Effector memory CD4-positive, alpha-beta T cell (primary cell): ENCODE data around the gene STARD8.

Experiments used
- DNase-seq, 3 donors: peaks; one replicate each; pipeline ENCODE4 v3.0.0-alpha.2; 2020
- H3K27ac ChIP-seq: 2 replicates; pipeline ENCODE4 v1.7.0; 2013; ENCODE audit warnings: mild to moderate bottlenecking, low read length, moderate library complexity; ENCODE audit not compliant: insufficient read depth, poor library complexity, severe bottlenecking
- H3K27me3 ChIP-seq: replicated peaks from 2 replicates; pipeline ENCODE4 v1.7.0; 2013; ENCODE audit warnings: mild to moderate bottlenecking, low read length; ENCODE audit not compliant: insufficient read depth, control insufficient read depth, poor library complexity, severe bottlenecking
- H3K36me3 ChIP-seq: 2 replicates; pipeline ENCODE4 v1.7.0; 2013; ENCODE audit warnings: mild to moderate bottlenecking, low read length, moderate library complexity; ENCODE audit not compliant: control insufficient read depth, insufficient read depth
- H3K4me1 ChIP-seq: 2 replicates; pipeline ENCODE4 v1.7.0; 2013; ENCODE audit warnings: low read length, mild to moderate bottlenecking; ENCODE audit not compliant: control insufficient read depth, insufficient read depth, poor library complexity, severe bottlenecking
- H3K4me3 ChIP-seq: 2 replicates; pipeline ENCODE4 v1.7.0; 2013; ENCODE audit warnings: low read length, low read depth, mild to moderate bottlenecking; ENCODE audit not compliant: insufficient read depth, poor library complexity, severe bottlenecking
- H3K9me3 ChIP-seq: 2 replicates; pipeline ENCODE4 v1.7.0; 2013; ENCODE audit warnings: mild to moderate bottlenecking, low read length, moderate library complexity; ENCODE audit not compliant: control insufficient read depth

The STARD8 gene

GRCh38 chrX:68721546-68721945 lies 74.1 kb downstream of the STARD8 start:
- DNase-seq: no peak
- Histone ChIP-seq H3K36me3 (no peaks in the 10 kb centered on the region), H3K27me3 (no peaks in the 10 kb centered on the region), H3K9me3 (no peaks in the 10 kb centered on the region), H3K4me3 (no peak overlapping the region), H3K4me1 (no peaks in the 10 kb centered on the region), H3K27ac (no peak overlapping the region)

DNA sequence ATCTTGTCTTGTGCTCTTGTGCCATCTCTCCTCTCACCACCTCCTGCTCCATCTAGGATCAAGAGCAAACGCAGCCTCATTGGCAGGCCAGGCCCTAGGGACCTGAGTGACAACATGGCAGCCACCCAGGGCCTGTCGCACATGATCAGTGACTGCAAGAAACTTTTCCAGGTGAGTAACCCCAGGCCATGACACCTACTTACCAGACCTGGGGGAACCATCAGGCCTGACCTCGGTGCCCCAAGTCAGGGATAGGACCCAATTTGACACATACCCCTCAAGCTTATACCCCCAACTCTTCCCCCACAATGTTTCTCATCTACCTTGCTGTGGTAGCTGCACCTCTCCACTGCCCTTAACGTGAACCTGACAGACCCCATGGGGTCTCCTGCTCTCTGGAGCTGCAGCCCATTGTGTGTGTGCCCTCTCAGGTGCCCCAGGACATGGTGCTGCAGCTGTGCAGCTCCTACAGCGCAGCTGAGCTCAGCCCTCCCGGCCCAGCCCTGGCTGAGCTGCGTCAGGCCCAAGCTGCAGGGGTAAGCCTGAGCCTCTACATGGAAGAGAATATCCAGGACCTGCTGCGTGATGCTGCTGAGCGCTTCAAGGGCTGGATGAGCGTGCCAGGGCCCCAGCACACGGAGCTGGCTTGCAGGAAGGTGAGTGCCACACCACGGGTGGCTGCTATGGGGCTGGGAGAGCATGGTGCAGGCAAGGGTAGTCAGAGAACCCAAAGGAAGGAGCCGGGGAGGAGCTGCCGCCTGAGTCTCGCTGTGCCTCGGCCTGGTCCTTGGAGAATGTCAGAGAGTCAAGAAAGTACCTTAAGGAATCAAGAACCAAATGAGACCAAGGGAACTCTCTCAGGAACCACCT lies 74.8 kb downstream of the STARD8 start:
- Histone ChIP-seq H3K4me1 (no peaks in the 10 kb centered on the region), H3K36me3 (no peaks in the 10 kb centered on the region), H3K27ac (no peak overlapping the region), H3K9me3 (no peaks in the 10 kb centered on the region), H3K27me3 (no peaks in the 10 kb centered on the region), H3K4me3 (no peak overlapping the region)
- no peak for DNase-seq

DNA sequence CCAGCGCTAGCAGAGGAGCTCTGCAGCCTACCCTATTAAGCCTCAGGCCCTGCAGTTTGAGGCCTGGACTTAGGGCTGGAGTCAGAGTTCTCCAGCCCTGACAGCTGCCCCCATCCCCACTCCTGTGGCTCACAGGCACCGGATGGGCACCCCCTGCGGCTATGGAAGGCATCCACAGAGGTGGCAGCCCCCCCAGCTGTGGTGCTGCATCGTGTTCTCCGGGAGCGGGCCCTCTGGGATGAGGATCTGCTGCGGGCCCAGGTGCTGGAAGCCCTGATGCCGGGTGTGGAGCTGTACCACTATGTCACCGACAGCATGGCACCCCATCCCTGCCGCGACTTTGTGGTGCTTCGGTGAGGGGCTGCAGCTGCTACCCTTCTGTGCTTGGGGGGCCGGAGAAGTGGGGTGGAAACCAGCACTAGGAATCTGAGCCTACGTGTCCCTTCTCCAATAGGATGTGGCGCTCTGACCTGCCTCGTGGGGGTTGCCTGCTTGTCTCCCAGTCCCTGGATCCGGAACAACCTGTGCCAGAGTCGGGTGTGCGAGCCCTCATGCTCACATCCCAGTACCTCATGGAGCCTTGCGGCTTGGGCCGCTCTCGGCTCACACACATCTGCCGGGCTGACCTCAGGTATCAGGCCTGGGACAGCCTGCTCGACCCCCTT lies 76.2 kb downstream of the STARD8 start:
- no peaks in the 10 kb centered on the region for H3K27me3 ChIP-seq

GRCh38 chrX:68724531-68725020 lies 77.1 kb downstream of the STARD8 start:
- no peak overlapping the region for H3K27ac ChIP-seq
- no peaks in the 10 kb centered on the region for H3K36me3 ChIP-seq
- no peaks in the 10 kb centered on the region for H3K9me3 ChIP-seq
- H3K27me3 ChIP-seq: no peaks in the 10 kb centered on the region
- H3K4me3 ChIP-seq: no peak overlapping the region
- DNase-seq: no peak
- H3K4me1 ChIP-seq: no peaks in the 10 kb centered on the region

More for the DNA sequence above, 76.2 kb downstream of the STARD8 start:
- H3K36me3 ChIP-seq: no peaks in the 10 kb centered on the region
- H3K27ac ChIP-seq: no peak overlapping the region
- DNase-seq: no peak
- no peaks in the 10 kb centered on the region for H3K9me3 ChIP-seq
- no peak overlapping the region for H3K4me3 ChIP-seq
- H3K4me1 ChIP-seq: no peaks in the 10 kb centered on the region

GRCh38 chrX:68725756-68726365 lies 78.4 kb downstream of the STARD8 start:
- DNase-seq: no peak
- Histone ChIP-seq H3K4me3 (no peak overlapping the region), H3K36me3 (no peaks in the 10 kb centered on the region), H3K9me3 (no peaks in the 10 kb centered on the region), H3K4me1 (no peaks in the 10 kb centered on the region), H3K27ac (no peak overlapping the region), H3K27me3 (no peaks in the 10 kb centered on the region)

GRCh38 chrX:68726366-68726765 lies 78.9 kb downstream of the STARD8 start:
- Histone ChIP-seq H3K27me3 (no peaks in the 10 kb centered on the region), H3K9me3 (no peaks in the 10 kb centered on the region), H3K36me3 (no peaks in the 10 kb centered on the region), H3K4me1 (no peaks in the 10 kb centered on the region), H3K27ac (no peak overlapping the region), H3K4me3 (no peak overlapping the region)
- DNase-seq: no peak

DNA sequence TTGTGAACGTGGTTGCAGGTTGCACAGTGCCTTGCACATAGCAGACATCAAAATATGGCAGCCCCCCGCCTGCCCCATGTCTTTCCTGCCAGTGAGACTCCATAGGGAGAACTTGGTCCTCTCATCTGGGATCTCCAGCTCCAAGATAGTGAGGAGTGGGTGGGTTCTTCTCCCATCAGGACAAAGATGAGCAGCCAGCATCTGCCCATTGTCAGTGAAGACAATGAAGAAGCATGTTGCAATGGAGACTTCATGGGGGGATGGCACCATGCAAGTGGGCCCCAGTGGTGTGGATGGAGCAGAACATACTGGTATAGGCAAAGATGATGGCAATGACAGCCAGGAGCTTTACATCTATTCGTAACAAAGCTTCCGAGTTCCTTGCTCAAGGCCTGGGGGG lies 80.2 kb downstream of the STARD8 start:
- Histone ChIP-seq H3K27ac (no peak overlapping the region), H3K4me3 (no peak overlapping the region), H3K9me3 (no peaks in the 10 kb centered on the region), H3K4me1 (no peaks in the 10 kb centered on the region), H3K36me3 (no peaks in the 10 kb centered on the region), H3K27me3 (no peaks in the 10 kb centered on the region)
- DNase-seq: no peak

DNA sequence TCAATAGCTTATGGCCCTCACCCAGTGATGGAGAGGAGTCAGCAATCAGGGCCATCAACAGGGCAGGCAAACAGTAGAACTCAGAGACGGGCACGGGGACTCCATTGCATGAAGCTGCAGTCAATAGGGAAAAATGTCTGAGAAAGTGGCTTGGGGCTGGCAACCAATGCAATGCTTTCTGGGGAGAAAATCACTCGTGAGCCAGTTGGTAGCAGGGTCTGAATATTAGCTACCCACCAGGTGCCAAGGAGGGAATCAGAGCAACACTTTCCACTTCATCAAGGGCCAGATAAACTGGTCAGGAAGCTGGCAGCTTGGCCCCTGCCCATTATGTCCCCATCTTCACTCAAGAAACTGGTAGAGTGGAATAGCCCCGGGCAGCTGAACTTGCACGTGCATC lies 80.7 kb downstream of the STARD8 start:
- no peaks in the 10 kb centered on the region for H3K36me3 ChIP-seq
- DNase-seq: no peak
- no peak overlapping the region for H3K4me3 ChIP-seq
- no peaks in the 10 kb centered on the region for H3K9me3 ChIP-seq
- H3K27me3 ChIP-seq: no peaks in the 10 kb centered on the region
- H3K4me1 ChIP-seq: no peaks in the 10 kb centered on the region
- H3K27ac ChIP-seq: no peak overlapping the region

- no peak for DNase-seq
- no peaks in the 10 kb centered on the region for H3K4me1 ChIP-seq
- no peaks in the 10 kb centered on the region for H3K9me3 ChIP-seq
- H3K27me3 ChIP-seq: no peaks in the 10 kb centered on the region
- no peak overlapping the region for H3K27ac ChIP-seq
- no peak overlapping the region for H3K4me3 ChIP-seq
- no peaks in the 10 kb centered on the region for H3K36me3 ChIP-seq
Measured at GRCh38 chrX:68731254-68731653, 83.8 kb downstream of the STARD8 start.
